Upper lobe of left lung (tissue), 4 donors: ENCODE measurements around the gene SLC6A17.

Experiments used
- CTCF ChIP-seq, 6 experiments: fragments of 450-650 bp in 4 of 6; fragments of 200-600 bp in 2 of 6; sonication (generic) in 2 of 6; IDR thresholded peaks; one replicate each; pipeline ENCODE4 v1.5.1; 2016 to 2019; ENCODE audit warnings: antibody characterized with exemption in 6 of 6
- POLR2A ChIP-seq, 4 donors: fragments of 450-650 bp; IDR thresholded peaks; one replicate each; pipeline ENCODE4 v1.5.1; 2016 to 2017; ENCODE audit warnings: antibody characterized with exemption in 4 of 4, mild to moderate bottlenecking in 2 of 4

GRCh38 chr1:110228869-110229268 lies 78.6 kb downstream of the SLC6A17 start:
- TF ChIP-seq CTCF (IDR thresholded peaks at IDR 0.05) (no peak), POLR2A (IDR thresholded peaks at IDR 0.05) (no peak)
